ENCODE results near the gene OR6C65. TPM values are rescaled to one million over a fixed set of nuclear protein-coding genes. Genes with fewer than 3 reads are reported as not detected.
"Not testable (repeated sequence)": the region's sequence is repeated elsewhere in the genome, so short reads cannot be mapped to it uniquely, and the experiment has no call there.

OR6C65 gene
- polyA plus RNA-seq, 1 donor (not counting 4 experiments of a cell fraction or from before 2014, with no cell fraction given), result not detected

GRCh38 chr12:55425954-55426353 is 25.6 kb downstream of the OR6C65 start, which contains the start of gene OR6C76:
OR6C76 (plus strand) TSS chr12:55426254; CDS start chr12:55426254, 0 bp downstream.
- no peak for TF ChIP-seq CTCF (optimal IDR thresholded peaks at IDR 0.05 in 1 of 3, IDR thresholded peaks at IDR 0.05 in 1 of 3, conservative IDR thresholded peaks at IDR 0.05 in 1 of 3; ENCODE audit: extremely low read depth in 1 of 3, insufficient read depth in 2 of 3, low read length in 3 of 3)
- TF ChIP-seq EZH2 (IDR thresholded peaks at IDR 0.05; ENCODE audit: low read length), result no peak
- no peaks in the 10 kb centered on the region for H3K79me2 ChIP-seq (ENCODE audit: control insufficient read depth, insufficient read depth, low read length)
- H3K27me3 ChIP-seq (ENCODE audit: control insufficient read depth, extremely low read depth, insufficient read depth, low read length), result no peaks in the 10 kb centered on the region
- DNase-seq (ENCODE audit: low read depth, low spot score) (no peak), FAIRE-seq (no peak)
- H3K4me3 ChIP-seq (ENCODE audit: control insufficient read depth in 2 of 3, extremely low read depth in 1 of 3, insufficient read depth in 2 of 3, low read depth in 1 of 3, low read length in 3 of 3), result no peak within 1 kb of the TSS
- H3K27ac ChIP-seq (ENCODE audit: control insufficient read depth, insufficient read depth, low read length), result no peak within 1 kb of the TSS
- no peaks in the 10 kb centered on the region for H3K4me1 ChIP-seq (ENCODE audit: control insufficient read depth, extremely low read depth, insufficient read depth, low read length)
- no peak within 1 kb of the TSS for H3K9ac ChIP-seq (ENCODE audit: control insufficient read depth, extremely low read depth, insufficient read depth, low read length)
- H4K20me1 ChIP-seq (ENCODE audit: control insufficient read depth, extremely low read depth, insufficient read depth, low read length), result no peaks in the 10 kb centered on the region
- H3K9me3 ChIP-seq (ENCODE audit: control insufficient read depth, low read depth, low read length), result no peaks in the 10 kb centered on the region
- dilution Hi-C loops (cut with MboI; ENCODE audit: extremely low pct_ligation_motif_present, low sequenced_read_pairs), result no loop called here
- no peak within 1 kb of the TSS for H3K4me2 ChIP-seq (ENCODE audit: control insufficient read depth, extremely low read depth, insufficient read depth, low read depth, low read length)
- no peaks in the 10 kb centered on the region for H3K36me3 ChIP-seq (ENCODE audit: control insufficient read depth in 2 of 2, extremely low read depth in 1 of 2, insufficient read depth in 2 of 2, low read length in 2 of 2)
- H3K9me1 ChIP-seq (ENCODE audit: control insufficient read depth, extremely low read depth, insufficient read depth, low read length), result no peaks in the 10 kb centered on the region
- H2AFZ ChIP-seq (ENCODE audit: control insufficient read depth, low read length), result no peak within 1 kb of the TSS

- Histone ChIP-seq H3K27me3 (ENCODE audit: control insufficient read depth, extremely low read depth, insufficient read depth, low read length) (no peaks in the 10 kb centered on the region), H3K4me1 (ENCODE audit: control insufficient read depth, extremely low read depth, insufficient read depth, low read length) (no peaks in the 10 kb centered on the region), H3K36me3 (ENCODE audit: control insufficient read depth in 2 of 2, extremely low read depth in 1 of 2, insufficient read depth in 2 of 2, low read length in 2 of 2) (no peaks in the 10 kb centered on the region), H4K20me1 (ENCODE audit: control insufficient read depth, extremely low read depth, insufficient read depth, low read length) (no peaks in the 10 kb centered on the region), H3K4me2 (ENCODE audit: control insufficient read depth, extremely low read depth, insufficient read depth, low read depth, low read length) (no peak overlapping the region), H2AFZ (ENCODE audit: control insufficient read depth, low read length) (no peak overlapping the region), H3K79me2 (ENCODE audit: control insufficient read depth, insufficient read depth, low read length) (no peaks in the 10 kb centered on the region), H3K4me3 (ENCODE audit: control insufficient read depth in 2 of 3, extremely low read depth in 1 of 3, insufficient read depth in 2 of 3, low read depth in 1 of 3, low read length in 3 of 3) (no peak overlapping the region), H3K9me3 (ENCODE audit: control insufficient read depth, low read depth, low read length) (no peaks in the 10 kb centered on the region), H3K9ac (ENCODE audit: control insufficient read depth, extremely low read depth, insufficient read depth, low read length) (no peak overlapping the region), H3K9me1 (ENCODE audit: control insufficient read depth, extremely low read depth, insufficient read depth, low read length) (no peaks in the 10 kb centered on the region), H3K27ac (ENCODE audit: control insufficient read depth, insufficient read depth, low read length) (no peak overlapping the region)
- DNase-seq (ENCODE audit: low read depth, low spot score) (no peak), FAIRE-seq (no peak)
- no peak for TF ChIP-seq CTCF (optimal IDR thresholded peaks at IDR 0.05 in 1 of 3, IDR thresholded peaks at IDR 0.05 in 1 of 3, conservative IDR thresholded peaks at IDR 0.05 in 1 of 3; ENCODE audit: extremely low read depth in 1 of 3, insufficient read depth in 2 of 3, low read length in 3 of 3)
- no peak for TF ChIP-seq EZH2 (IDR thresholded peaks at IDR 0.05; ENCODE audit: low read length)
- dilution Hi-C loops (cut with MboI; ENCODE audit: extremely low pct_ligation_motif_present, low sequenced_read_pairs), result no loop called here
Measured at GRCh38 chr12:55428331-55429243, 28.3 kb downstream of the OR6C65 start.

- H2AFZ ChIP-seq (ENCODE audit: control insufficient read depth, low read length); H3K27ac ChIP-seq (ENCODE audit: control insufficient read depth, insufficient read depth, low read length); H3K4me3 ChIP-seq (ENCODE audit: control insufficient read depth in 2 of 3, extremely low read depth in 1 of 3, insufficient read depth in 2 of 3, low read depth in 1 of 3, low read length in 3 of 3); H3K4me1 ChIP-seq (ENCODE audit: control insufficient read depth, extremely low read depth, insufficient read depth, low read length); DNase-seq (ENCODE audit: low read depth, low spot score); FAIRE-seq; H3K9ac ChIP-seq (ENCODE audit: control insufficient read depth, extremely low read depth, insufficient read depth, low read length); H4K20me1 ChIP-seq (ENCODE audit: control insufficient read depth, extremely low read depth, insufficient read depth, low read length); H3K9me3 ChIP-seq (ENCODE audit: control insufficient read depth, low read depth, low read length); dilution Hi-C loops (cut with MboI; ENCODE audit: extremely low pct_ligation_motif_present, low sequenced_read_pairs); H3K9me1 ChIP-seq (ENCODE audit: control insufficient read depth, extremely low read depth, insufficient read depth, low read length); H3K79me2 ChIP-seq (ENCODE audit: control insufficient read depth, insufficient read depth, low read length); H3K36me3 ChIP-seq (ENCODE audit: control insufficient read depth in 2 of 2, extremely low read depth in 1 of 2, insufficient read depth in 2 of 2, low read length in 2 of 2); H3K4me2 ChIP-seq (ENCODE audit: control insufficient read depth, extremely low read depth, insufficient read depth, low read depth, low read length); H3K27me3 ChIP-seq (ENCODE audit: control insufficient read depth, extremely low read depth, insufficient read depth, low read length): not testable (repeated sequence)
Measured at GRCh38 chr12:55441233-55441632, 40.9 kb downstream of the OR6C65 start.
